ENCODE measurements around the gene LCE6A.

GRCh38 chr1:152811671-152812070 lies 31.0 kb upstream of the LCE6A start, which contains the start of gene LCE1B:
- no peak for TF ChIP-seq GATA2 (IDR thresholded peaks at IDR 0.05; ENCODE audit: low read depth, low read length)
- TF ChIP-seq GATA3 (IDR thresholded peaks at IDR 0.05; ENCODE audit: low read depth, low read length) = no peak

Measured in SH-SY5Y (cell line).